Trophoblast cell (in vitro differentiated cells and primary cell): ENCODE results near the gene LLPH. TPM values are rescaled to one million over a fixed set of nuclear protein-coding genes. Genes with fewer than 3 reads are reported as not detected.
"Not testable (repeated sequence)": the region's sequence is repeated elsewhere in the genome, so short reads cannot be mapped to it uniquely, and the experiment has no call there.

Experiments
- DNase-seq, 2 donors: peaks; one replicate each; pipeline ENCODE4 v3.0.0-alpha.2; 2016
- H2AFZ ChIP-seq: 2 replicates; pipeline ENCODE4 v1.6.1; 2013; ENCODE audit warnings: low read length, moderate library complexity, mild to moderate bottlenecking; ENCODE audit not compliant: insufficient read depth, poor library complexity
- H2AK5ac ChIP-seq: 2 replicates; pipeline ENCODE4 v1.6.1; 2013; ENCODE audit warnings: mild to moderate bottlenecking, low read length
- H2BK120ac ChIP-seq: 2 replicates; pipeline ENCODE4 v1.6.1; 2013; ENCODE audit warnings: low read length, mild to moderate bottlenecking, moderate library complexity; ENCODE audit not compliant: insufficient read depth, poor library complexity
- H2BK12ac ChIP-seq: 2 replicates; pipeline ENCODE4 v1.6.1; 2013; ENCODE audit warnings: mild to moderate bottlenecking, low read length, moderate library complexity
- H2BK5ac ChIP-seq: 2 replicates; pipeline ENCODE4 v1.6.1; 2013; ENCODE audit warnings: low read length, low read depth, moderate library complexity, mild to moderate bottlenecking; ENCODE audit not compliant: poor library complexity
- H3K14ac ChIP-seq: 2 replicates; pipeline ENCODE4 v1.6.1; 2013; ENCODE audit warnings: mild to moderate bottlenecking, low read length
- H3K18ac ChIP-seq: 2 replicates; pipeline ENCODE4 v1.6.1; 2013; ENCODE audit warnings: mild to moderate bottlenecking, low read length
- H3K23ac ChIP-seq: 2 replicates; pipeline ENCODE4 v1.6.1; 2013; ENCODE audit warnings: low read length
- H3K27ac ChIP-seq: 2 replicates; pipeline ENCODE4 v1.5.1; 2013; ENCODE audit warnings: low read depth, mild to moderate bottlenecking, inconsistent platforms, low read length, moderate library complexity
- H3K27me3 ChIP-seq: 2 replicates; pipeline ENCODE4 v1.6.1; 2013; ENCODE audit warnings: inconsistent platforms, mild to moderate bottlenecking, low read length, moderate library complexity; ENCODE audit not compliant: insufficient read depth
- H3K36me3 ChIP-seq, 2 experiments: 1 replicate in 1 of 2; 2 replicates in 1 of 2; pipeline ENCODE4 v1.6.1; 2013; ENCODE audit warnings: low read length in 2 of 2, mild to moderate bottlenecking in 2 of 2, moderate library complexity in 1 of 2; ENCODE audit not compliant: insufficient read depth in 2 of 2, control insufficient read depth in 1 of 2
- H3K4ac ChIP-seq: 2 replicates; pipeline ENCODE4 v1.6.1; 2013; ENCODE audit warnings: low read depth, mild to moderate bottlenecking, low read length, moderate library complexity
- H3K4me1 ChIP-seq, 2 experiments: 1 replicate in 1 of 2; 2 replicates in 1 of 2; pipeline ENCODE4 v1.6.1; 2013; ENCODE audit warnings: low read length in 2 of 2, mild to moderate bottlenecking in 2 of 2, moderate library complexity in 1 of 2; ENCODE audit not compliant: insufficient read depth in 2 of 2, control insufficient read depth in 1 of 2
- H3K4me2 ChIP-seq: 2 replicates; pipeline ENCODE4 v1.6.1; 2013; ENCODE audit warnings: inconsistent platforms, mild to moderate bottlenecking, low read length, moderate library complexity
- H3K4me3 ChIP-seq: 2 replicates; pipeline ENCODE4 v1.5.1; 2013; ENCODE audit warnings: mild to moderate bottlenecking, low read depth, low read length, inconsistent platforms
- H3K79me1 ChIP-seq: one replicate; pipeline ENCODE4 v1.6.1; 2013; ENCODE audit warnings: low read length
- H3K79me2 ChIP-seq: 2 replicates; pipeline ENCODE4 v1.6.1; 2013; ENCODE audit warnings: low read length, mild to moderate bottlenecking; ENCODE audit not compliant: control insufficient read depth, insufficient read depth, poor library complexity
- H3K9ac ChIP-seq: 2 replicates; pipeline ENCODE4 v1.6.1; 2013; ENCODE audit warnings: mild to moderate bottlenecking, low read length
- H3K9me3 ChIP-seq: 2 replicates; pipeline ENCODE4 v1.6.1; 2013; ENCODE audit warnings: low read depth, mild to moderate bottlenecking, control low read depth, inconsistent platforms, low read length; ENCODE audit not compliant: insufficient read depth
- H4K12ac ChIP-seq: 2 replicates; pipeline ENCODE4 v1.6.1; 2013; ENCODE audit warnings: low read depth, mild to moderate bottlenecking, low read length, moderate library complexity
- H4K8ac ChIP-seq: 2 replicates; pipeline ENCODE4 v1.6.1; 2013; ENCODE audit warnings: low read depth, mild to moderate bottlenecking, low read length, moderate library complexity
- H4K91ac ChIP-seq: one replicate; pipeline ENCODE4 v1.6.1; 2013; ENCODE audit warnings: low read depth, mild to moderate bottlenecking, low read length, moderate library complexity
- WGBS: extraction: QIAGEN DNeasy Blood & Tissue Kit; methylation state at CpG from one replicate; pipeline ENCODE4 v1.1.7; 2013; ENCODE audit warnings: missing lambda C conversion rate; ENCODE audit not compliant: insufficient read length, insufficient coverage; ENCODE audit errors: extremely low coverage; 5-methylcytosine and 5-hydroxymethylcytosine counted together
- polyA plus RNA-seq: library from polyadenylated mRNA; stranded (reverse); fragments of 200-250 nt; gene quantifications from 2 replicates; pipeline ENCODE4 v1.2.3, GENCODE V29; 2013

The LLPH gene
- 26.9 and 27.6 TPM in 2 replicates for polyA plus RNA-seq

GRCh38 chr12:66130267-66131066 is at the start of gene LLPH:
Gene LLPH (minus strand): TSS chr12:66130750. CDS start chr12:66129106, 1,644 bp downstream.
- H3K4me2 ChIP-seq, result peak within 1 kb of the TSS; percentile 76
- H3K18ac ChIP-seq, result peak within 1 kb of the TSS; percentile 60
- peaks cover 7% of the 10 kb centered on the region for H3K79me2 ChIP-seq
- H3K14ac ChIP-seq, result peak within 1 kb of the TSS; percentile 53
- H2AK5ac ChIP-seq, result peak within 1 kb of the TSS; percentile 11
- H4K12ac ChIP-seq, result peak within 1 kb of the TSS; percentile 73
- peaks cover 3 to 6% of the 10 kb centered on the region in 2 experiments for H3K36me3 ChIP-seq
- H4K8ac ChIP-seq, result peak within 1 kb of the TSS; percentile 85
- no peaks in the 10 kb centered on the region for H3K9me3 ChIP-seq
- no CpG with 5 or more reads among the region's 49 CpGs for WGBS
- H3K27me3 ChIP-seq, result no peaks in the 10 kb centered on the region
- DNase-seq, result peak; percentile 92 to 97
- no peak within 1 kb of the TSS for H3K23ac ChIP-seq
- H2BK12ac ChIP-seq, result no peak within 1 kb of the TSS
- peak within 1 kb of the TSS; percentile 69 for H2AFZ ChIP-seq
- peak within 1 kb of the TSS; percentile 71 for H2BK5ac ChIP-seq
- H2BK120ac ChIP-seq, result peak within 1 kb of the TSS; percentile 56
- H3K9ac ChIP-seq, result peak within 1 kb of the TSS; percentile 78
- H3K4me3 ChIP-seq, result peak within 1 kb of the TSS; percentile 81
- H4K91ac ChIP-seq, result peak within 1 kb of the TSS; percentile 67
- H3K27ac ChIP-seq, result peak within 1 kb of the TSS; percentile 22
- H3K79me1 ChIP-seq, result peaks cover 10% of the 10 kb centered on the region
- peak within 1 kb of the TSS; percentile 38 for H3K4ac ChIP-seq
- peaks cover 0 to 7% of the 10 kb centered on the region in 2 experiments for H3K4me1 ChIP-seq

GRCh38 chr12:66176105-66176900 is 45.8 kb upstream of the LLPH start:
- DNase-seq, result no peak
- Histone ChIP-seq H3K4me1 (no peaks in the 10 kb centered on the region), H4K12ac (no peak overlapping the region), H3K79me1 (no peaks in the 10 kb centered on the region), H3K27ac (no peak overlapping the region), H3K18ac (no peak overlapping the region), H3K79me2 (no peaks in the 10 kb centered on the region), H3K9me3 (peaks cover 5% of the 10 kb centered on the region), H3K23ac (no peak overlapping the region), H3K9ac (no peak overlapping the region), H2AFZ (no peak overlapping the region), H2BK120ac (no peak overlapping the region), H4K91ac (no peak overlapping the region), H3K4ac (no peak overlapping the region), H3K4me2 (no peak overlapping the region), H3K36me3 (no peaks in the 10 kb centered on the region), H2BK12ac (no peak overlapping the region), H2BK5ac (no peak overlapping the region), H3K14ac (no peak overlapping the region), H2AK5ac (no peak overlapping the region), H3K27me3 (peaks cover 5% of the 10 kb centered on the region), H3K4me3 (no peak overlapping the region), H4K8ac (no peak overlapping the region)
- WGBS, result no CpG with 5 or more reads among the region's 1 CpG

GRCh38 chr12:66174391-66175325 is 44.1 kb upstream of the LLPH start:
- H3K23ac ChIP-seq, H3K36me3 ChIP-seq, H3K79me2 ChIP-seq, H2AK5ac ChIP-seq, H4K8ac ChIP-seq, H3K79me1 ChIP-seq, H3K27me3 ChIP-seq, H3K18ac ChIP-seq, H2BK5ac ChIP-seq, DNase-seq, H3K4me1 ChIP-seq, H2BK12ac ChIP-seq, H3K14ac ChIP-seq, H3K4me2 ChIP-seq, H3K9ac ChIP-seq, H3K4me3 ChIP-seq, H3K9me3 ChIP-seq, H2BK120ac ChIP-seq, H2AFZ ChIP-seq, H4K12ac ChIP-seq, H3K4ac ChIP-seq, H4K91ac ChIP-seq, H3K27ac ChIP-seq: not testable (repeated sequence)
- no CpG with 5 or more reads among the region's 54 CpGs for WGBS

GRCh38 chr12:66170606-66171005 is 40.1 kb upstream of the LLPH start:
- H3K27ac ChIP-seq, result no peak overlapping the region
- H4K12ac ChIP-seq, result no peak overlapping the region
- no peak overlapping the region for H3K9ac ChIP-seq
- WGBS, result 100% methylated on average over 1 of the region's 3 CpGs
- H2AFZ ChIP-seq, result no peak overlapping the region
- no peak overlapping the region for H3K23ac ChIP-seq
- no peaks in the 10 kb centered on the region for H3K4me1 ChIP-seq
- H2BK12ac ChIP-seq, result no peak overlapping the region
- no peak overlapping the region for H3K4ac ChIP-seq
- no peak overlapping the region for H3K18ac ChIP-seq
- H3K36me3 ChIP-seq, result peaks cover 0 to 3% of the 10 kb centered on the region in 2 experiments
- H3K79me2 ChIP-seq, result peaks cover 2% of the 10 kb centered on the region
- no peak overlapping the region for H3K4me3 ChIP-seq
- no peak for DNase-seq
- H3K79me1 ChIP-seq, result peaks cover 7% of the 10 kb centered on the region
- H2BK120ac ChIP-seq, result no peak overlapping the region
- peaks cover 5% of the 10 kb centered on the region for H3K9me3 ChIP-seq
- H2BK5ac ChIP-seq, result no peak overlapping the region
- no peak overlapping the region for H4K8ac ChIP-seq
- H3K4me2 ChIP-seq, result no peak overlapping the region
- H3K27me3 ChIP-seq, result no peaks in the 10 kb centered on the region
- H4K91ac ChIP-seq, result no peak overlapping the region
- no peak overlapping the region for H3K14ac ChIP-seq
- no peak overlapping the region for H2AK5ac ChIP-seq
